PC-9 (cell line): ENCODE data around the gene RAB22A. TPM values are rescaled to one million over a fixed set of nuclear protein-coding genes. Genes with fewer than 3 reads are reported as not detected.

Experiments used
- BruUV-seq: library from RNA; stranded (reverse); fragments of 400-500 nt; replicated peaks from 2 replicates; lab custom pipeline; 2021; lab: Mats Ljungman, UMichigan
- CTCF ChIA-PET: fragments of 300-600 bp; sonication (Branson Sonifier 250); formaldehyde crosslinking; loops from one replicate; lab custom pipeline; 2022; ENCODE audit warnings: antibody characterized with exemption; lab: Charles Lee
- POLR2A ChIA-PET: fragments of 300-600 bp; sonication (Branson Sonifier 250); formaldehyde crosslinking; loops from one replicate; lab custom pipeline; 2022; ENCODE audit warnings: antibody characterized with exemption; ENCODE audit not compliant: unreplicated experiment; lab: Charles Lee
- DNase-seq, 2 experiments: peaks; one replicate each; pipeline versions ENCODE4 v3.0.0 to v3.0.0-alpha.2; 2015 to 2022; ENCODE audit warnings: mixed read lengths in 1 of 2
- H2AFZ ChIP-seq: fragments of 200-600 bp; sonication (generic); 2 replicates; pipeline ENCODE4 v1.8.1; 2017; ENCODE audit warnings: antibody characterized with exemption
- H3F3A ChIP-seq: fragments of 200-600 bp; sonication (generic); 2 replicates; pipeline ENCODE4 v1.8.1; 2017; ENCODE audit warnings: antibody characterized with exemption, mild to moderate bottlenecking, low read depth; ENCODE audit not compliant: insufficient read depth
- H3K27ac ChIP-seq: fragments of 200-600 bp; sonication (generic); 2 replicates; pipeline ENCODE4 v1.6.1; 2016; ENCODE audit warnings: mixed run types
- H3K27me3 ChIP-seq: fragments of 200-600 bp; sonication (generic); 2 replicates; pipeline ENCODE4 v1.6.1; 2016; ENCODE audit warnings: low read depth, mixed run types; ENCODE audit not compliant: insufficient read depth
- H3K36me3 ChIP-seq: fragments of 200-600 bp; sonication (generic); 2 replicates; pipeline ENCODE4 v1.6.1; 2016; ENCODE audit warnings: low read depth, mixed run types
- H3K4me1 ChIP-seq: fragments of 200-600 bp; sonication (generic); replicated peaks from 2 replicates; pipeline ENCODE4 v1.6.1; 2016; ENCODE audit warnings: mixed run types; ENCODE audit not compliant: insufficient read depth
- H3K4me2 ChIP-seq: fragments of 200-600 bp; sonication (generic); 2 replicates; pipeline ENCODE4 v1.6.1; 2017; ENCODE audit warnings: mixed run types
- H3K4me3 ChIP-seq: fragments of 200-600 bp; sonication (generic); 2 replicates; pipeline ENCODE4 v1.6.1; 2016; ENCODE audit warnings: mixed run types
- H3K79me2 ChIP-seq: fragments of 200-600 bp; sonication (generic); 2 replicates; pipeline ENCODE4 v1.6.1; 2017; ENCODE audit warnings: low read depth, mixed run types
- H3K9me2 ChIP-seq: fragments of 200-600 bp; sonication (generic); 2 replicates; pipeline ENCODE4 v1.8.1; 2017; ENCODE audit warnings: mild to moderate bottlenecking; ENCODE audit not compliant: insufficient read depth
- H3K9me3 ChIP-seq: fragments of 200-600 bp; sonication (generic); 2 replicates; pipeline ENCODE4 v1.8.1; 2016; ENCODE audit warnings: low read depth; ENCODE audit not compliant: insufficient read depth
- H4K20me1 ChIP-seq: fragments of 200-600 bp; sonication (generic); 2 replicates; pipeline ENCODE4 v1.8.1; 2017; ENCODE audit not compliant: insufficient read depth
- CTCF ChIP-seq: fragments of 200-600 bp; sonication (generic); conservative IDR thresholded peaks from 2 replicates; pipeline ENCODE4 v1.6.1; 2017; ENCODE audit warnings: mixed run types, antibody characterized with exemption, mild to moderate bottlenecking, moderate library complexity
- EZH2 ChIP-seq: fragments of 200-600 bp; sonication (generic); IDR thresholded peaks from 2 replicates; pipeline ENCODE4 v1.8.0; 2017; ENCODE audit warnings: antibody characterized with exemption, low read depth
- intact Hi-C: fragments of 100-400 bp; cut with micrococcal nuclease; formaldehyde crosslinking; loops from one replicate; pipeline ENCODE4 v1.10.0; 2022; ENCODE audit not compliant: unreplicated experiment
- total RNA-seq: library from RNA; stranded (reverse); gene quantifications from 2 replicates; pipeline ENCODE4 v1.2.3, GENCODE V29; 2021

The RAB22A gene
- total RNA-seq, 1 experiment from 2014 or later, result 28.9 TPM

GRCh38 chr20:58308680-58309527 lies 611 bp upstream of the RAB22A start:
- peak overlapping the region; percentile 94 for H3K4me3 ChIP-seq
- H3K9me2 ChIP-seq, result no peaks in the 10 kb centered on the region
- no peaks in the 10 kb centered on the region for H3K27me3 ChIP-seq
- H3K9me3 ChIP-seq, result no peaks in the 10 kb centered on the region
- peak overlapping the region; percentile 86 for H3K4me2 ChIP-seq
- peaks cover 31% of the 10 kb centered on the region for H3K79me2 ChIP-seq
- H3K36me3 ChIP-seq, result peaks cover 19% of the 10 kb centered on the region
- CTCF ChIA-PET, result no interaction called here
- H2AFZ ChIP-seq, result peak overlapping the region; percentile 87
- no peak for TF ChIP-seq EZH2
- TF ChIP-seq CTCF, result no peak
- POLR2A ChIA-PET, result no interaction called here
- 0 out of 2 replicates have a peak, but pooled peaks cover 4% of the 10 kb centered on the region for H4K20me1 ChIP-seq
- BruUV-seq, result TSS peak; percentile 30
- intact Hi-C loops, result loop anchor here (1.0 kb wide), 1 partner anchor 80 kb away; the partner anchor contains the start of gene VAPB
- no peak overlapping the region for H3K27ac ChIP-seq
- no peaks in the 10 kb centered on the region for H3F3A ChIP-seq
- no peak for DNase-seq
- H3K4me1 ChIP-seq, result peaks cover 13% of the 10 kb centered on the region

GRCh38 chr20:58310291-58310782 lies 822 bp downstream of the RAB22A start:
- peaks cover 30% of the 10 kb centered on the region for H3K36me3 ChIP-seq
- H3F3A ChIP-seq, result no peaks in the 10 kb centered on the region
- CTCF ChIA-PET, result no interaction called here
- H3K79me2 ChIP-seq, result peaks cover 39% of the 10 kb centered on the region
- intact Hi-C loops, result no loop called here
- H3K9me3 ChIP-seq, result no peaks in the 10 kb centered on the region
- peak overlapping the region; percentile 69 for H3K4me3 ChIP-seq
- peak in 1 of 2 experiments; percentile 75 for DNase-seq
- H3K4me2 ChIP-seq, result peak overlapping the region; percentile 90
- H3K27me3 ChIP-seq, result no peaks in the 10 kb centered on the region
- H3K9me2 ChIP-seq, result no peaks in the 10 kb centered on the region
- BruUV-seq, result TSS peak; percentile 39
- peak overlapping the region; percentile 49 for H3K27ac ChIP-seq
- peak overlapping the region; percentile 90 for H2AFZ ChIP-seq
- 0 out of 2 replicates have a peak, but pooled peaks cover 4% of the 10 kb centered on the region for H4K20me1 ChIP-seq
- TF ChIP-seq EZH2 (no peak), CTCF (no peak)
- peaks cover 13% of the 10 kb centered on the region for H3K4me1 ChIP-seq
- POLR2A ChIA-PET, result interaction anchor here (0.6 to 1.1 kb wide), 3 partner anchors 32 to 79 kb away, joined by 3 to 8 read pairs (median 7); partner anchors contain the start of gene VAPB

- intact Hi-C loops, result no loop called here
- Histone ChIP-seq H3K9me3 (no peaks in the 10 kb centered on the region), H3K27ac (no peak overlapping the region), H3K79me2 (peaks cover 51% of the 10 kb centered on the region), H3K9me2 (no peaks in the 10 kb centered on the region), H3K4me1 (peaks cover 13% of the 10 kb centered on the region), H2AFZ (no peak overlapping the region), H3K4me3 (no peak overlapping the region), H3K27me3 (no peaks in the 10 kb centered on the region), H4K20me1 (0 out of 2 replicates have a peak, but pooled peaks cover 4% of the 10 kb centered on the region), H3F3A (no peaks in the 10 kb centered on the region), H3K4me2 (no peak overlapping the region), H3K36me3 (peaks cover 50% of the 10 kb centered on the region)
- no TSS peak for BruUV-seq
- POLR2A ChIA-PET, result no interaction called here
- CTCF ChIA-PET, result no interaction called here
- no peak for TF ChIP-seq EZH2
- no peak for TF ChIP-seq CTCF
- DNase-seq, result no peak
Observed at GRCh38 chr20:58312836-58313235, 3.3 kb downstream of the RAB22A start.
